A549 treated with dexamethasone at 1 μM for 4 hours (cell line): ENCODE results near the gene DLL4. TPM values are rescaled to one million over a fixed set of nuclear protein-coding genes. Genes with fewer than 3 reads are reported as not detected.

Source experiments
- total RNA-seq: library from RNA; stranded (reverse); fragments of 200-300 nt; extraction: Qiagen RNA extraction; gene quantifications from 5 replicates; pipeline ENCODE4 v1.2.3, GENCODE V29; 2022

DLL4 gene
- total RNA-seq, result 1.8 to 2.8 TPM (median 2.8 TPM) in 5 replicates

DNA sequence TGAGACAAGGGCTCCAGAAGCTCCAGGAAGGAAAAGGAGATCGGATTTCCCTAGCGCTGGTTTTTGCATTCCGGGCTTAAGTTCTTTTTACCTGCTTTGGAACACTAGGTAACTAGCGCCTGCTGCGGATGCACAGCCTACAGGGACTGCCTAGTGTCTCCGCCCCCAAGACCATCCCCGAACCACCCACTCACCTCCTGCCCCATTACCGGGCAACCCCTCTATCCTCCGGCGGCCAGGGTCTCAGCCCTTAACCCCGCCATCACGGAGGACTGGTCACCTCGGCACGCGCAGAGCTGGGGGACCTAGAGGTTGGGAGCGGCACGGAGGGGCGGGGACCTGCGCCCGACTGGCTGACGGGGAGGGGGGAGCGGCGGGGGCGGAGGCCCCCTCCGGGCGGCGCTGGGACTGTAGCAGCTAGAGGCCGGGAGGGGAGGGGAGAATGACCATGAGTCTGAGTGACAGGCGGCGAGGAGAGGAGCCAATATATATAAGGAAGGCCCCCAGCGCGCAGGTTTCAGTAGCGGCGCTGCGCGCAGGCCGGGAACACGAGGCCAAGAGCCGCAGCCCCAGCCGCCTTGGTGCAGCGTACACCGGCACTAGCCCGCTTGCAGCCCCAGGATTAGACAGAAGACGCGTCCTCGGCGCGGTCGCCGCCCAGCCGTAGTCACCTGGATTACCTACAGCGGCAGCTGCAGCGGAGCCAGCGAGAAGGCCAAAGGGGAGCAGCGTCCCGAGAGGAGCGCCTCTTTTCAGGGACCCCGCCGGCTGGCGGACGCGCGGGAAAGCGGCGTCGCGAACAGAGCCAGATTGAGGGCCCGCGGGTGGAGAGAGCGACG, at the start of gene DLL4:
TSS of gene DLL4 (plus strand) at position 520 of the 839 bp plus-strand sequence. CDS start 329 bp downstream, outside the sequence.

DNA sequence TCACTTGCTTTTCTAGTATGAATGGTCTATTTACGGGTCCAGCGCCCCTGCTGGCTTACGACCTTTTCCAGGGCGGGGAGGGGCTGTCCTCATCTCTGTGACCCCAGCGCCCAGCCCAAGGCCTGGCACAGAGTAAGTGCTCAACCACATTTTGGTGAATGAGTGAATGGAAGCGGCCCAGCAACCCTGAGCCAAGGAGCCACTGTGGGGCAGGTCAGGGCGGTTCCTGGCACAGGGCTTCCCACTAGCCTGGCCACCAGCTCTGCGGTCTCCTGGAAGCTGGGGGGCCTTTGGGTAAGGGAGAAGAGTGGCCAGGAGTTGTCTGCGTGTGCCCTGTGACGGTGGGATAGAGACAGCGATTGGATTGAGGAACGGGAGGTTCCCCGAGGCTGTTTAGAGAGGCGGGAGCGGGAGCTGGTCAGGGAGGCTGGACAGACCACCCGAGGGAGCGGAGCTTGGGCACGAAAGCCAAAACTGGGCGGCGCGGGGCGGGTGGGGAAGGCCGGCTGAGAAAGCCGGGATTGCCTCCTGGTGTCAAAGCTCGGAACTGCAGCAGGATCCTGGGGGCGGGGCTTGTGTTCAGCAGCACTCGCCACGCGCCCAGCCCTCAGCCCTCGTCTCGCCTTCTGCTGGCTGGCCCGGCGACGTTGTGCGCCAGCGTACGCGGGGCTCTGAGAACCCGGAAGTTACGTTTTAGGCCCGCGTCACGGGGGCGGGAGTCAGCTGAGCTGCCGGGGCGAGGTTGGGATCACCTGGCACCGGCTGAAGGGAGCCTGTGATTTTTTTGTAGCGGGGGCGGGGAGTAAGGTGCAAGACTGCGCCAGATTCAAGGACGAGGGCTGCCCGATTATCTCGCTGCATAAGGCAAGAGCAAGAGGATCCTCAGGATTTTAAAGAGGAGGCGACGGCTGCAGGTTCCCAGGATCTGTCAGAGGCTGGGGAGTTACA, 35.1 kb upstream of the DLL4 start, which contains the start of gene VPS18:
TSS of gene VPS18 (plus strand) at position 718 of the 948 bp plus-strand sequence. CDS start 319 bp downstream, outside the sequence.

DNA sequence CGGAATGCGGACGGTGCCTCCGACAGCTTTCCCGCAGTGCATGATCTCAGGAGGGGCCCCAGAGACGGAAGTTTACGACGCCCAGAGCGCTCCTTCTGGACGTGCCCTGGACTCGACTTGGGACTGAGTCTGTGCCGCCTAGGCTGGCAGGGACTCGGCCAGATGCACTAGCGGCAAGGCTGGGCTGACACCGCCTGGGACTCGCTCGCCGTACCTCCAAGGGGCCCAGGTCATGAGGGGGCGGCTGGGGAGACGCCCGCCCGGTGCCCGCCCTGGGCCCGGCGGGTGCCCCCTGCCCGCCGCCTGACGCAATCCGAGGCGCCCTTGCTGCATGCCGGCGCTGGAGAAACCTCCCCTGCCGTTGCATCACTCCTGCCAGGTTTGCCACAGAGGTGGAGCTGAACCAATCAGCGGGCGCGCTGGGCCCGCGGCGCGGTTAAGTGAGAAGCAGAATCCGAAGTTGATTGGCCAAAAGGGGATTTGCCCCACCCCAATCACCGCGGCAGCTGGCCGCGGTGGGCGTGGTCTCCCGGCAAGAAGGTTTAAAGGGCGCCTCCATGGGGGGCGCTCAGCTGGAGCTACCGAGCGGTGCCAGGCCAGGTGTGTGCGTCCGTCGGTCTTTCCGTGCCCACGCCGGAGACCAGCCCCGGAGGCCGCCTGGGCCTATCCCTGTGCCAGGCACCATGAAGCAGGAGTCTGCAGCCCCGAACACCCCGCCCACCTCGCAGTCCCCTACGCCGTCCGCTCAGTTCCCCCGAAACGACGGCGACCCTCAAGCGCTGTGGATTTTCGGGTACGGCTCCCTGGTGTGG, 24.0 kb downstream of the DLL4 start, which contains the start of gene CHAC1:
TSS of gene CHAC1 (plus strand) at position 571 of the 812 bp plus-strand sequence. CDS start at position 684, 113 bp downstream.

Other genes starting within 250 kb of the DLL4 start
- gene RAD51, start 234.2 kb upstream of the DLL4 start, total RNA-seq, result 17.7 to 23.7 TPM (median 20.5 TPM) in 5 replicates
- 21.6 to 24.4 TPM (median 22.1 TPM) in 5 replicates for gene RMDN3, start 174.1 kb upstream of the DLL4 start, total RNA-seq
- 6.0 to 7.9 TPM (median 7.0 TPM) in 5 replicates for gene GCHFR, start 165.3 kb upstream of the DLL4 start, total RNA-seq
- gene C15orf62, start 159.4 kb upstream of the DLL4 start, total RNA-seq, result 0.04 to 0.10 TPM (median 0.05 TPM) in 3 of 5 replicates, not detected in the others
- gene ZFYVE19, start 122.3 kb upstream of the DLL4 start, total RNA-seq, result 13.8 to 16.5 TPM (median 16.1 TPM) in 5 replicates
- 21.1 to 28.9 TPM (median 25.8 TPM) in 5 replicates for gene DNAJC17, start 121.9 kb upstream of the DLL4 start, total RNA-seq
- gene PPP1R14D, start 100.6 kb upstream of the DLL4 start, total RNA-seq, result 0.14 to 0.21 TPM (median 0.19 TPM) in 3 of 5 replicates, not detected in the others
- gene SPINT1, start 85.3 kb upstream of the DLL4 start, total RNA-seq, result 0.59 to 0.94 TPM (median 0.67 TPM) in 5 replicates
- 3.7 to 4.3 TPM (median 3.7 TPM) in 5 replicates for gene RHOV, start 55.1 kb upstream of the DLL4 start, total RNA-seq
- gene VPS18, start 34.9 kb upstream of the DLL4 start, total RNA-seq, result 19.7 to 25.8 TPM (median 24.5 TPM) in 5 replicates
- gene CHAC1, start 24.1 kb downstream of the DLL4 start, total RNA-seq, result 7.5 to 13.3 TPM (median 8.8 TPM) in 5 replicates
- gene INO80, start 186.9 kb downstream of the DLL4 start, total RNA-seq, result 12.0 to 15.7 TPM (median 14.0 TPM) in 5 replicates